ENCODE results near the gene IL16.

Gene IL16

GRCh38 chr15:81278306-81279029 is 81.8 kb downstream of the IL16 start:
- DNase-seq = no peak

GRCh38 chr15:81279621-81280485 is 83.2 kb downstream of the IL16 start:
- DNase-seq = no peak

GRCh38 chr15:81280696-81281455 is 84.2 kb downstream of the IL16 start:
- DNase-seq = no peak

GRCh38 chr15:81281456-81281735 is 84.7 kb downstream of the IL16 start:
- DNase-seq = no peak

GRCh38 chr15:81281766-81282605 is 85.3 kb downstream of the IL16 start:
- no peak for DNase-seq

GRCh38 chr15:81282606-81282895 is 85.9 kb downstream of the IL16 start:
- DNase-seq = no peak

- no peak for DNase-seq
These were observed 86.2 kb downstream of the IL16 start for GRCh38 chr15:81282911-81283310.

GRCh38 chr15:81284256-81285031 is 87.8 kb downstream of the IL16 start:
- DNase-seq = no peak

GRCh38 chr15:81285461-81285860 is 88.8 kb downstream of the IL16 start:
- no peak for DNase-seq

GRCh38 chr15:81286621-81287121 is 90.0 kb downstream of the IL16 start:
- DNase-seq = no peak

- no peak for DNase-seq
These were observed 91.4 kb downstream of the IL16 start for GRCh38 chr15:81288040-81288439.

- no peak for DNase-seq
These were observed 91.9 kb downstream of the IL16 start for GRCh38 chr15:81288616-81289015.

GRCh38 chr15:81289910-81290309 is 93.2 kb downstream of the IL16 start:
- DNase-seq = no peak

GRCh38 chr15:81291916-81292522 is 95.3 kb downstream of the IL16 start:
- DNase-seq = no peak

GRCh38 chr15:81292523-81293001 is 95.9 kb downstream of the IL16 start:
- DNase-seq = no peak

- DNase-seq = no peak
These were observed 97.2 kb downstream of the IL16 start for GRCh38 chr15:81293728-81294515.

- no peak for DNase-seq
These were observed 97.8 kb downstream of the IL16 start for GRCh38 chr15:81294516-81294880.

- DNase-seq = no peak
These were observed 98.9 kb downstream of the IL16 start for GRCh38 chr15:81295486-81296121.

GRCh38 chr15:81296186-81296585 is 99.5 kb downstream of the IL16 start:
- DNase-seq = no peak

GRCh38 chr15:81296673-81297072 is 100.0 kb downstream of the IL16 start:
- no peak for DNase-seq
